A673 (cell line): ENCODE results near the gene SMARCC1. TPM values are rescaled to one million over a fixed set of nuclear protein-coding genes. Genes with fewer than 3 reads are reported as not detected.

ENCODE experiments used
- BruUV-seq: library from RNA; stranded (reverse); fragments of 400-500 nt; replicated peaks from 2 replicates; lab custom pipeline; 2021; lab: Mats Ljungman, UMichigan
- CTCF ChIA-PET: fragments of 300-600 bp; sonication (Branson Sonifier 250); formaldehyde crosslinking; loops from one replicate; lab custom pipeline; 2022; ENCODE audit warnings: antibody characterized with exemption; lab: Charles Lee
- POLR2A ChIA-PET: fragments of 300-600 bp; sonication (Branson Sonifier 250); formaldehyde crosslinking; loops from one replicate; lab custom pipeline; 2022; ENCODE audit warnings: antibody characterized with exemption; ENCODE audit not compliant: low non-redundant PET; lab: Charles Lee
- DNase-seq: peaks from one replicate; pipeline ENCODE4 v3.0.0-alpha.2; 2015; ENCODE audit warnings: low spot score
- H3K27ac ChIP-seq: fragments of 200-600 bp; sonication (generic); 2 replicates; pipeline ENCODE4 v1.5.1; 2016; ENCODE audit warnings: mixed run types, low read depth, mild to moderate bottlenecking, mixed read lengths, antibody characterized with exemption, low read length; ENCODE audit not compliant: poor library complexity, severe bottlenecking
- H3K27me3 ChIP-seq: fragments of 200-600 bp; sonication (generic); replicated peaks from 2 replicates; pipeline ENCODE4 v1.6.1; 2017; ENCODE audit warnings: mixed run types, low read depth, mild to moderate bottlenecking, mixed read lengths, antibody characterized with exemption, low read length; ENCODE audit not compliant: insufficient read depth, poor library complexity
- H3K36me3 ChIP-seq: fragments of 200-600 bp; sonication (generic); 2 replicates; pipeline ENCODE4 v1.6.1; 2016; ENCODE audit warnings: mixed run types, mild to moderate bottlenecking, mixed read lengths, antibody characterized with exemption, low read length; ENCODE audit not compliant: insufficient read depth, poor library complexity, severe bottlenecking
- H3K4me1 ChIP-seq: fragments of 200-600 bp; sonication (generic); 2 replicates; pipeline ENCODE4 v1.6.1; 2017; ENCODE audit warnings: mixed run types, mild to moderate bottlenecking, mixed read lengths, antibody characterized with exemption, low read length; ENCODE audit not compliant: insufficient read depth, poor library complexity, severe bottlenecking
- H3K4me3 ChIP-seq: fragments of 200-600 bp; sonication (generic); 2 replicates; pipeline ENCODE4 v1.5.1; 2016; ENCODE audit warnings: low read depth, mixed run types, mild to moderate bottlenecking, mixed read lengths, low read length; ENCODE audit not compliant: poor library complexity, severe bottlenecking
- H3K9me3 ChIP-seq: fragments of 200-600 bp; sonication (generic); 2 replicates; pipeline ENCODE4 v1.6.1; 2016; ENCODE audit warnings: mixed run types, low read depth, mild to moderate bottlenecking, mixed read lengths, antibody characterized with exemption, low read length; ENCODE audit not compliant: poor library complexity, severe bottlenecking
- CTCF ChIP-seq: fragments of 300-800, 200-600 bp; sonication (generic); conservative IDR thresholded peaks from 2 replicates; pipeline ENCODE4 v1.5.1; 2017; ENCODE audit warnings: low read depth, mild to moderate bottlenecking, antibody characterized with exemption, low read length, moderate library complexity, mixed read lengths
- EZH2 ChIP-seq: fragments of 200-600 bp; sonication (generic); IDR thresholded peaks from 2 replicates; pipeline ENCODE4 v1.6.1; 2017; ENCODE audit warnings: borderline replicate concordance, low read depth, mild to moderate bottlenecking, mixed read lengths, antibody characterized with exemption, low read length; ENCODE audit not compliant: poor library complexity, severe bottlenecking
- intact Hi-C: fragments of 100-400 bp; cut with micrococcal nuclease; formaldehyde crosslinking; loops from one replicate; pipeline ENCODE4 v1.10.0; 2022; ENCODE audit not compliant: unreplicated experiment
- total RNA-seq: library from RNA; stranded (reverse); gene quantifications from 2 replicates; pipeline ENCODE4 v1.2.3, GENCODE V29; 2021

SMARCC1 gene
- total RNA-seq, 1 experiment from 2014 or later = 126 TPM

DNA sequence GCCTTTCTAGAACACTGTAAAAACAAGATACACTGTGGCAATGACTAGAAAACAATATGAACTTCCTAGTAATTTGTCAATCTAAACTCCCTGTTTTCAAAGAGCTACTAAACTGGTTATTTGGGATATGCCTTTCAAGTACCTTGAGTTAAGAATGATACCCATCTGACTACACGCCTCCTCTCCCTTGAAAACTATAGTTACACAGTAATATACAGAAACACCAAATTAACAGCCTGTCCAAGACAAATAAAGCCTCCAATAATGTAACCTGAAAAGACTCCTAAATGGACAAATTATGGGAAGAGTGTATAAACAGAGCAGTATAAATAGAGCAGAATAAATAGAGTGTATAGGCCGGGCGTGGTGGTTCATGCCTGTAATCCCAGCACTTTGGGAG is 70.1 kb downstream of the SMARCC1 start:
- Histone ChIP-seq H3K9me3 (no peaks in the 10 kb centered on the region), H3K4me1 (no peaks in the 10 kb centered on the region), H3K27ac (no peak overlapping the region), H3K4me3 (no peak overlapping the region), H3K27me3 (no peaks in the 10 kb centered on the region), H3K36me3 (peaks cover 40% of the 10 kb centered on the region)
- ChIA-PET CTCF (no interaction called here), POLR2A (no interaction called here)
- no peak for TF ChIP-seq CTCF
- TF ChIP-seq EZH2 = no peak
- BruUV-seq = no TSS peak
- no peak for DNase-seq
- intact Hi-C loops = no loop called here

GRCh38 chr3:47705391-47705790 is 76.3 kb downstream of the SMARCC1 start:
- Histone ChIP-seq H3K27me3 (no peaks in the 10 kb centered on the region), H3K4me3 (no peak overlapping the region), H3K9me3 (no peaks in the 10 kb centered on the region), H3K4me1 (no peaks in the 10 kb centered on the region), H3K27ac (no peak overlapping the region), H3K36me3 (peaks cover 64% of the 10 kb centered on the region)
- DNase-seq = no peak
- CTCF ChIA-PET = no interaction called here
- no peak for TF ChIP-seq CTCF
- no peak for TF ChIP-seq EZH2
- POLR2A ChIA-PET = no interaction called here
- intact Hi-C loops = no loop called here
- BruUV-seq = no TSS peak

- ChIA-PET POLR2A (no interaction called here), CTCF (no interaction called here)
- intact Hi-C loops = no loop called here
- Histone ChIP-seq H3K4me1 (no peaks in the 10 kb centered on the region), H3K9me3 (no peaks in the 10 kb centered on the region), H3K27me3 (no peaks in the 10 kb centered on the region), H3K36me3 (peaks cover 61% of the 10 kb centered on the region), H3K4me3 (no peak overlapping the region), H3K27ac (no peak overlapping the region)
- no peak for DNase-seq
- no TSS peak for BruUV-seq
- TF ChIP-seq CTCF (no peak), EZH2 (no peak)
These were observed 77.5 kb downstream of the SMARCC1 start for GRCh38 chr3:47704237-47704612.
